Globus pallidus (tissue), 1 donor: ENCODE measurements around the gene SORCS1.

Source experiments
- DNase-seq: peaks from one replicate; pipeline ENCODE4 v3.0.0-alpha.2; 2015; ENCODE audit warnings: low spot score

SORCS1 gene

GRCh38 chr10:106897719-106898118 lies 266.8 kb downstream of the SORCS1 start:
- no peak for DNase-seq

- DNase-seq, result no peak
These were observed 269.8 kb downstream of the SORCS1 start for GRCh38 chr10:106894692-106895091.

DNA sequence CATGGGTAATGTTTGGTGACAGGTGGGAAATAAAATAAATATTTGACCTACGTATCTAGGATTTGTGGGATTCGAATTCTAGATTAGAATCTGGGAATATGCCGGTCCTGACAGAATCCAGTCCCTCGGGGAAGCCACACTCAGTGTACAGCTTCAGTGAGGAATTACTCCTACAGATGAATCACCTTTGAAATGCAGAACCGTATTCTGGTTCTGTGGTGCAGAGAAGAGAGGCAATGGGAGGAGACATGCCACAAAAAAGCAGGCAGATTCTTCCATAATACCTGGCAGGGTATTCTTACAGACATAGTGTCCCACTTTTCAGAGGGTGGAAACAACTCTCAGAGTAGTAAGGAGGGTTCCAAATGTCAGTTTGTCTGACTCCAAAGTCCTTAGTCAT lies 286.9 kb downstream of the SORCS1 start:
- no peak for DNase-seq

GRCh38 chr10:106874604-106874889 lies 290.0 kb downstream of the SORCS1 start:
- DNase-seq, result no peak

GRCh38 chr10:106873770-106874603 lies 290.5 kb downstream of the SORCS1 start:
- DNase-seq, result no peak

GRCh38 chr10:106872176-106872575 lies 292.3 kb downstream of the SORCS1 start:
- DNase-seq, result no peak

GRCh38 chr10:106866244-106866845 lies 298.2 kb downstream of the SORCS1 start:
- DNase-seq, result no peak

GRCh38 chr10:106864031-106864430 lies 300.5 kb downstream of the SORCS1 start:
- no peak for DNase-seq

GRCh38 chr10:106863549-106863948 lies 301.0 kb downstream of the SORCS1 start:
- no peak for DNase-seq

- no peak for DNase-seq
These were observed 304.4 kb downstream of the SORCS1 start for GRCh38 chr10:106859892-106860652.

DNA sequence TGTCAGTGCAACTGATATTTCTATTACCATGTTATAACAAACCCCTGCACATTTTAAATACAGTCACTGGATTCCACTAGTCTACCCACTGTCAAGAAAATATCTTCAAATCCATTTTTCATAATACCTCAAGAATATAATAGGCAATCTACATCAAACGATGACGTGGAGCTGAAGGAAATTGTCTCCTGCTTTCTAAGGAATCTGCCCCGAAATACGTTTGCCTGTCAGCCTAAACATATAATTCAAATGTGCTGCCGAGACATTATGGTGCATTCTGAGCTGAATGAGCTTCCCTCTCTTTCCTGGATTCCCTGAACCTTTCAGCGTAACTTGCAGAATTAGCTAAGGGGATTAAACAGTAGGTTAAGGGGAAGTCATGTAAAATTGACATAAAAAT lies 306.8 kb downstream of the SORCS1 start:
- DNase-seq, result no peak

DNA sequence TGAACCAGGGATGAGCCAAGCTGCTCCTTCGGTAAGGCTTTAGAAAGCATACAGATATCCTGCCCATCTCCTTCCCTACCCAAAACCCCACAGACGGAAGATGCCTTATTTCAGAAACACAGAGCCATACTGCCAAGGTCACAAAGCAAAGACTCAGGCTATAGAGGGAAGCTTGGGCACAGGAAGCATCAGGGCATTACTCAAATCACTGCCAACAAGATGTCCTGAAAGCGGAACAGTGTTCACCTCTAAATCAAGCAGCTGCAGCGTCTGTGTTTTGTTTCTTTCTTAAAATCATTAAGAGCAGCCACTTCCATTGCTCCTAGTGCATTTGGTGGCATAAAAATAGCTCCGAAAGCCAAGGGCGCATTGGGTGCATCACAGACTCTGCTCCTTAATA lies 307.3 kb downstream of the SORCS1 start:
- peak; percentile 24 for DNase-seq

GRCh38 chr10:106836933-106837663 lies 327.4 kb downstream of the SORCS1 start:
- DNase-seq, result peak; percentile 56

GRCh38 chr10:106832846-106833245 lies 331.7 kb downstream of the SORCS1 start:
- no peak for DNase-seq

DNA sequence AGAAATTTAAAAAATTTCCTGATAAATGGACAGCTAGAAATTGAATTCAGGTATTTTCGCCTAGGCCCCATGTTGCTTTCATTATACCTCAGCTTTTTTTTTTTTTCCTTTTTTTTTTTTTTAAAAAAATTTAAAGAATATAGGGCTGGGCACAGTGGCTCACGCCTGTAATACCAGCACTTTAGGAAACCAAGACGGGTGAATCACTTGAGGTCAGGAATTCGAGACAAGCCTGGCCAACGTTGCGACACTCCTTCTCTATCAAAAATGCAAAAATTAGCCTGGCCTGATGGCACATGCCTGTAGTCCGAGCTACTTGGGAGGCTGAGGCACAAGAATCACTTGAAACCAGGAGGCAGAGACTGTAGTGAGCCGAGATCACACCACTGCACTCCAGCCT lies 334.0 kb downstream of the SORCS1 start:
- no peak for DNase-seq

DNA sequence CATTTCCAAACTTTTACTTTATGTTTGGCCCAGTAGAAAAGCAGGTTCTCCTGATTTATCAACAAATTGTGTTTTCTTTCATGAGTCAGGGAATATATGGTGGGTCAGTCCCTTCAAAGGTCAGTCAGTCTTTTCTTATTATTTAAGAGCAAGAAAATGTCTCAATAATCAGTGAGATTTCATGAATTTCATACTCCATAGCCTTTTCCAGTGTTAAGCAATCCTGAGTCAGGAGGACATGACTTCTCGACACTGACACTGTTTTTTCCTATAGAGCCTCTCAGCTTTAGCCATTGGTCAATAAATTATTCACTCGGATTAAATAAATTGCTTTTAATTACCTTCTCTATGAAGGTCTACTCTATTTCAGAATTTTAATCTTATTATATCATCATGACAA lies 334.5 kb downstream of the SORCS1 start:
- DNase-seq, result no peak

- DNase-seq, result no peak
These were observed 337.8 kb downstream of the SORCS1 start for GRCh38 chr10:106826716-106827115.

- no peak for DNase-seq
These were observed 338.7 kb downstream of the SORCS1 start for GRCh38 chr10:106825576-106826364.

- no peak for DNase-seq
These were observed 343.9 kb downstream of the SORCS1 start for GRCh38 chr10:106820579-106820978.

GRCh38 chr10:106819490-106819889 lies 345.0 kb downstream of the SORCS1 start:
- no peak for DNase-seq

GRCh38 chr10:106816318-106817085 lies 348.0 kb downstream of the SORCS1 start:
- DNase-seq, result no peak
